ENCODE data around the gene ARID2. TPM values are rescaled to one million over a fixed set of nuclear protein-coding genes. Genes with fewer than 3 reads are reported as not detected.

Gene ARID2
- polyA plus RNA-seq, 1 donor (not counting 4 experiments of a cell fraction or from before 2014, with no cell fraction given) = 15.1 TPM

DNA sequence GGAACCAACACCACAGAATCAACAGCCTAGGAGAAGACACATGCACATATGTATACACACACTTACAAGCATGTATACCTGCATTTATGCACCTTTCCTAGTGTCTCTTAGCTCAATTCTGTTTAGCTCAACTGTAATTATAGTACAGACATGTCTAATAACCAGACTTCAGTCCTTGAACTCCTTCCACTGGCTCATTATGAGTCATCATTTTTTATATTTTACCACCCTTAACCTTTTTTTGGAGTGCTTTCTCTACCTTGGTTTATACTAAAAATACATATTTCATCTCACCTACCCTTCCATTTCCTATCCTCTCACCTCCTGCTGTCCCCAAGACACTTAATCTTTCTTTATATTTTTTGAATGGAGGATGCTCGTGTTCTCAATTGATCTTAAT is 110.4 kb downstream of the ARID2 start:
- H3K36me3 ChIP-seq (ENCODE audit: control insufficient read depth in 2 of 2, extremely low read depth in 1 of 2, insufficient read depth in 2 of 2, low read length in 2 of 2) = peaks cover 0 to 8% of the 10 kb centered on the region in 2 experiments
- DNase-seq (ENCODE audit: low read depth, low spot score) = no peak

GRCh38 chr12:45849289-45849688 is 119.8 kb downstream of the ARID2 start:
- DNase-seq (ENCODE audit: low read depth, low spot score) (no peak), FAIRE-seq (peak; percentile 41)
- Histone ChIP-seq H3K27me3 (ENCODE audit: control insufficient read depth, extremely low read depth, insufficient read depth, low read length) (no peaks in the 10 kb centered on the region), H3K4me1 (ENCODE audit: control insufficient read depth, extremely low read depth, insufficient read depth, low read length) (no peaks in the 10 kb centered on the region), H4K20me1 (ENCODE audit: control insufficient read depth, extremely low read depth, insufficient read depth, low read length) (no peaks in the 10 kb centered on the region), H3K4me2 (ENCODE audit: control insufficient read depth, extremely low read depth, insufficient read depth, low read depth, low read length) (no peak overlapping the region), H2AFZ (ENCODE audit: control insufficient read depth, low read length) (no peak overlapping the region), H3K9me3 (ENCODE audit: control insufficient read depth, low read depth, low read length) (no peaks in the 10 kb centered on the region), H3K4me3 (ENCODE audit: control insufficient read depth in 2 of 3, extremely low read depth in 1 of 3, insufficient read depth in 2 of 3, low read depth in 1 of 3, low read length in 3 of 3) (no peak overlapping the region), H3K36me3 (ENCODE audit: control insufficient read depth in 2 of 2, extremely low read depth in 1 of 2, insufficient read depth in 2 of 2, low read length in 2 of 2) (peaks cover 19 to 22% of the 10 kb centered on the region in 2 experiments), H3K9ac (ENCODE audit: control insufficient read depth, extremely low read depth, insufficient read depth, low read length) (no peak overlapping the region), H3K9me1 (ENCODE audit: control insufficient read depth, extremely low read depth, insufficient read depth, low read length) (no peaks in the 10 kb centered on the region), H3K79me2 (ENCODE audit: control insufficient read depth, insufficient read depth, low read length) (no peaks in the 10 kb centered on the region), H3K27ac (ENCODE audit: control insufficient read depth, insufficient read depth, low read length) (no peak overlapping the region)
- dilution Hi-C loops (cut with MboI; ENCODE audit: extremely low pct_ligation_motif_present, low sequenced_read_pairs) = no loop called here
- TF ChIP-seq EZH2 (IDR thresholded peaks at IDR 0.05; ENCODE audit: low read length) = no peak
- TF ChIP-seq, protein P1, sequence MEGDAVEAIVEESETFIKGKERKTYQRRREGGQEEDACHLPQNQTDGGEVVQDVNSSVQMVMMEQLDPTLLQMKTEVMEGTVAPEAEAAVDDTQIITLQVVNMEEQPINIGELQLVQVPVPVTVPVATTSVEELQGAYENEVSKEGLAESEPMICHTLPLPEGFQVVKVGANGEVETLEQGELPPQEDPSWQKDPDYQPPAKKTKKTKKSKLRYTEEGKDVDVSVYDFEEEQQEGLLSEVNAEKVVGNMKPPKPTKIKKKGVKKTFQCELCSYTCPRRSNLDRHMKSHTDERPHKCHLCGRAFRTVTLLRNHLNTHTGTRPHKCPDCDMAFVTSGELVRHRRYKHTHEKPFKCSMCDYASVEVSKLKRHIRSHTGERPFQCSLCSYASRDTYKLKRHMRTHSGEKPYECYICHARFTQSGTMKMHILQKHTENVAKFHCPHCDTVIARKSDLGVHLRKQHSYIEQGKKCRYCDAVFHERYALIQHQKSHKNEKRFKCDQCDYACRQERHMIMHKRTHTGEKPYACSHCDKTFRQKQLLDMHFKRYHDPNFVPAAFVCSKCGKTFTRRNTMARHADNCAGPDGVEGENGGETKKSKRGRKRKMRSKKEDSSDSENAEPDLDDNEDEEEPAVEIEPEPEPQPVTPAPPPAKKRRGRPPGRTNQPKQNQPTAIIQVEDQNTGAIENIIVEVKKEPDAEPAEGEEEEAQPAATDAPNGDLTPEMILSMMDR (optimal IDR thresholded peaks at IDR 0.05 in 1 of 3, IDR thresholded peaks at IDR 0.05 in 1 of 3, conservative IDR thresholded peaks at IDR 0.05 in 1 of 3; ENCODE audit: extremely low read depth in 1 of 3, insufficient read depth in 2 of 3, low read length in 3 of 3) = no peak

More for the DNA sequence above, 110.4 kb downstream of the ARID2 start:
- no peaks in the 10 kb centered on the region for H3K79me2 ChIP-seq (ENCODE audit: control insufficient read depth, insufficient read depth, low read length)
- no peak overlapping the region for H3K27ac ChIP-seq (ENCODE audit: control insufficient read depth, insufficient read depth, low read length)
- no peaks in the 10 kb centered on the region for H3K27me3 ChIP-seq (ENCODE audit: control insufficient read depth, extremely low read depth, insufficient read depth, low read length)
- FAIRE-seq = no peak
- dilution Hi-C loops (cut with MboI; ENCODE audit: extremely low pct_ligation_motif_present, low sequenced_read_pairs) = no loop called here
- H3K9me3 ChIP-seq (ENCODE audit: control insufficient read depth, low read depth, low read length) = no peaks in the 10 kb centered on the region
- H3K9ac ChIP-seq (ENCODE audit: control insufficient read depth, extremely low read depth, insufficient read depth, low read length) = no peak overlapping the region
- no peak overlapping the region for H3K4me3 ChIP-seq (ENCODE audit: control insufficient read depth in 2 of 3, extremely low read depth in 1 of 3, insufficient read depth in 2 of 3, low read depth in 1 of 3, low read length in 3 of 3)
- no peaks in the 10 kb centered on the region for H3K4me1 ChIP-seq (ENCODE audit: control insufficient read depth, extremely low read depth, insufficient read depth, low read length)
- H3K4me2 ChIP-seq (ENCODE audit: control insufficient read depth, extremely low read depth, insufficient read depth, low read depth, low read length) = no peak overlapping the region
- no peaks in the 10 kb centered on the region for H3K9me1 ChIP-seq (ENCODE audit: control insufficient read depth, extremely low read depth, insufficient read depth, low read length)
- TF ChIP-seq EZH2 (IDR thresholded peaks at IDR 0.05; ENCODE audit: low read length) = no peak
- TF ChIP-seq, protein P1 (optimal IDR thresholded peaks at IDR 0.05 in 1 of 3, IDR thresholded peaks at IDR 0.05 in 1 of 3, conservative IDR thresholded peaks at IDR 0.05 in 1 of 3; ENCODE audit: extremely low read depth in 1 of 3, insufficient read depth in 2 of 3, low read length in 3 of 3) = no peak
- H4K20me1 ChIP-seq (ENCODE audit: control insufficient read depth, extremely low read depth, insufficient read depth, low read length) = no peaks in the 10 kb centered on the region
- H2AFZ ChIP-seq (ENCODE audit: control insufficient read depth, low read length) = no peak overlapping the region

Measured in keratinocyte (primary cell).